GM06990 (cell line): ENCODE results near the gene CFAP20DC.
A peak's percentile ranks its signal among the peaks of the same experiment; 100 is the strongest.
"Not testable (repeated sequence)": the region's sequence is repeated elsewhere in the genome, so short reads cannot be mapped to it uniquely, and the experiment has no call there.

Experiments
- DNase-seq: peaks from one replicate; pipeline ENCODE4 v3.0.0-alpha.2; 2011; ENCODE audit not compliant: insufficient read length; ENCODE audit errors: extremely low read depth
- H3K27me3 ChIP-seq: replicated peaks from 2 replicates; pipeline ENCODE4 v1.6.0; 2011; ENCODE audit warnings: low read length; ENCODE audit not compliant: control insufficient read depth, insufficient read depth
- H3K36me3 ChIP-seq: 2 replicates; pipeline ENCODE4 v1.5.1; 2011; ENCODE audit warnings: low read length; ENCODE audit not compliant: control insufficient read depth, insufficient read depth
- H3K4me3 ChIP-seq: replicated peaks from 2 replicates; pipeline ENCODE4 v1.5.1; 2011; ENCODE audit warnings: low read depth, mild to moderate bottlenecking, control low read depth, low read length
- CTCF ChIP-seq: IDR thresholded peaks from 2 replicates; pipeline ENCODE4 v1.5.1; 2011; ENCODE audit warnings: low read length, control low read depth, mild to moderate bottlenecking, inconsistent platforms; ENCODE audit not compliant: insufficient read depth, poor library complexity, severe bottlenecking

Gene CFAP20DC

GRCh38 chr3:58897646-58898045 lies 152.2 kb downstream of the CFAP20DC start:
- no peak for DNase-seq
- no peak for TF ChIP-seq CTCF
- Histone ChIP-seq H3K36me3 (no peaks in the 10 kb centered on the region), H3K4me3 (no peak overlapping the region), H3K27me3 (no peaks in the 10 kb centered on the region)

GRCh38 chr3:58895678-58896077 lies 154.1 kb downstream of the CFAP20DC start:
- DNase-seq, H3K4me3 ChIP-seq, H3K36me3 ChIP-seq: not testable (repeated sequence)

GRCh38 chr3:58892526-58892925 lies 157.3 kb downstream of the CFAP20DC start:
- not testable (repeated sequence) for H3K36me3 ChIP-seq, H3K4me3 ChIP-seq, H3K27me3 ChIP-seq, DNase-seq

More at GRCh38 chr3:58895678-58896077, 154.1 kb downstream of the CFAP20DC start:
- not testable (repeated sequence) for H3K27me3 ChIP-seq

GRCh38 chr3:58888087-58888486 lies 161.7 kb downstream of the CFAP20DC start:
- no peak for TF ChIP-seq CTCF
- DNase-seq = no peak
- Histone ChIP-seq H3K36me3 (no peaks in the 10 kb centered on the region), H3K27me3 (no peaks in the 10 kb centered on the region), H3K4me3 (no peak overlapping the region)

GRCh38 chr3:58884453-58884852 lies 165.4 kb downstream of the CFAP20DC start:
- no peak overlapping the region for H3K4me3 ChIP-seq
- no peaks in the 10 kb centered on the region for H3K36me3 ChIP-seq
- H3K27me3 ChIP-seq = no peaks in the 10 kb centered on the region
- no peak for DNase-seq
- TF ChIP-seq CTCF = no peak

- no peaks in the 10 kb centered on the region for H3K36me3 ChIP-seq
- no peak overlapping the region for H3K4me3 ChIP-seq
- no peak for DNase-seq
- H3K27me3 ChIP-seq = no peaks in the 10 kb centered on the region
- TF ChIP-seq CTCF = no peak
Measured at GRCh38 chr3:58880182-58880581, 169.6 kb downstream of the CFAP20DC start.

- peak; percentile 41 for DNase-seq
- no peak for TF ChIP-seq CTCF
- no peaks in the 10 kb centered on the region for H3K27me3 ChIP-seq
- no peak overlapping the region for H3K4me3 ChIP-seq
- H3K36me3 ChIP-seq = no peaks in the 10 kb centered on the region
Measured at GRCh38 chr3:58874795-58875194, 175.0 kb downstream of the CFAP20DC start.
